Ovary (tissue), 3 donors: Measurements from ENCODE around the gene CLEC16A.

Experiments
- EP300 ChIP-seq: sonication (generic); formaldehyde crosslinking; IDR thresholded peaks from one replicate; pipeline ENCODE4 v1.6.1; 2017; ENCODE audit warnings: antibody characterized with exemption
- POLR2A ChIP-seq: fragments of 450-650 bp; IDR thresholded peaks from one replicate; pipeline ENCODE4 v1.6.1; 2017; ENCODE audit warnings: antibody characterized with exemption, mild to moderate bottlenecking, moderate library complexity
- TF ChIP-seq, protein P1 (sequence below), 3 donors: fragments of 450-650 bp in 2 of 3; fragments of 200-600 bp in 1 of 3; IDR thresholded peaks; one replicate each; pipeline versions ENCODE4 v1.5.1 to v1.8.0; 2016 to 2022; ENCODE audit warnings: antibody characterized with exemption in 3 of 3, mild to moderate bottlenecking in 1 of 3
- donor health status: DM: no; HTN: no; CAD: no.

DNA sequence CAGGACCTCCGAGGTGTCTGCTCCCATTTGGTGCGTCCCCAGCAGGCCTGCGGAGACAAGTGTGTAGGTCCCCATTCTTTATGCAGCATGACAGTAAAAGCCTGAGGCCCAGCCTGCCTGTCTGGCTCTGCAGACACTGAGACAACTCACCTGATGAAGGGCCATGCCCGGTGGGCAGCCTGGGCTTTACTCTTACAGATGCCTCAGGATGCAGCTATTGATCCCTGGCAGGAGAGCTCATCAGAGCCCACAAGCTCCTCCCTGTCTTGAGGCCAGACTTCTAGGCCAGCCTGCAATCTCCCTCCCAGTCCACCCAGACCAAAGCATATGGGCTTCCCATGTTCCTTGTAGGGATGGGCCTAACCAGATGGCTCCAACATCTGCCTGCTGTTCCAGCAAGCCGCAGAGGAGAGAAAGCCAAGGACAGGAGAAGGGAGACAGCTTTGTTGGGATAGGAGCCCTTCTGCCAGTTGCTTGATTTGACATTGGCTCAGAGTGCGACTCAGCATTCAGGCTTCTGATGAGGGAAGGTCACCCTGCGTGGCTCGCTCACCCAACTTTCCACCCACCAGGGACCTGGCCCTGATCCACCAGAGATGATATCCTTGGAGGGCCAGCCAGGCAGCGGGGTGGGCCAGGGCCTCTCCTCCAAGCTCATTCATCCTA, 224.2 kb downstream of the CLEC16A start:
- TF ChIP-seq, protein P1, sequence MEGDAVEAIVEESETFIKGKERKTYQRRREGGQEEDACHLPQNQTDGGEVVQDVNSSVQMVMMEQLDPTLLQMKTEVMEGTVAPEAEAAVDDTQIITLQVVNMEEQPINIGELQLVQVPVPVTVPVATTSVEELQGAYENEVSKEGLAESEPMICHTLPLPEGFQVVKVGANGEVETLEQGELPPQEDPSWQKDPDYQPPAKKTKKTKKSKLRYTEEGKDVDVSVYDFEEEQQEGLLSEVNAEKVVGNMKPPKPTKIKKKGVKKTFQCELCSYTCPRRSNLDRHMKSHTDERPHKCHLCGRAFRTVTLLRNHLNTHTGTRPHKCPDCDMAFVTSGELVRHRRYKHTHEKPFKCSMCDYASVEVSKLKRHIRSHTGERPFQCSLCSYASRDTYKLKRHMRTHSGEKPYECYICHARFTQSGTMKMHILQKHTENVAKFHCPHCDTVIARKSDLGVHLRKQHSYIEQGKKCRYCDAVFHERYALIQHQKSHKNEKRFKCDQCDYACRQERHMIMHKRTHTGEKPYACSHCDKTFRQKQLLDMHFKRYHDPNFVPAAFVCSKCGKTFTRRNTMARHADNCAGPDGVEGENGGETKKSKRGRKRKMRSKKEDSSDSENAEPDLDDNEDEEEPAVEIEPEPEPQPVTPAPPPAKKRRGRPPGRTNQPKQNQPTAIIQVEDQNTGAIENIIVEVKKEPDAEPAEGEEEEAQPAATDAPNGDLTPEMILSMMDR (IDR thresholded peaks at IDR 0.05): no peak
- TF ChIP-seq POLR2A (no peak), EP300 (no peak)
